D721Med (cell line): ENCODE measurements around the gene APPL2.

Source experiments
- DNase-seq: peaks from one replicate; pipeline ENCODE4 v3.0.0; 2011; ENCODE audit warnings: low spot score; ENCODE audit not compliant: insufficient read length
- FAIRE-seq: peaks from 2 replicates; lab custom pipeline; 2011; peaks lifted over from hg19 to GRCh38; lab: Jason Lieb, UNC
- TF ChIP-seq, protein P1 (sequence below): IDR thresholded peaks from 2 replicates; pipeline ENCODE4 v1.5.1; 2012; ENCODE audit warnings: mild to moderate bottlenecking, control low read depth; ENCODE audit not compliant: insufficient read depth; ENCODE audit errors: missing control alignments

APPL2 gene

DNA sequence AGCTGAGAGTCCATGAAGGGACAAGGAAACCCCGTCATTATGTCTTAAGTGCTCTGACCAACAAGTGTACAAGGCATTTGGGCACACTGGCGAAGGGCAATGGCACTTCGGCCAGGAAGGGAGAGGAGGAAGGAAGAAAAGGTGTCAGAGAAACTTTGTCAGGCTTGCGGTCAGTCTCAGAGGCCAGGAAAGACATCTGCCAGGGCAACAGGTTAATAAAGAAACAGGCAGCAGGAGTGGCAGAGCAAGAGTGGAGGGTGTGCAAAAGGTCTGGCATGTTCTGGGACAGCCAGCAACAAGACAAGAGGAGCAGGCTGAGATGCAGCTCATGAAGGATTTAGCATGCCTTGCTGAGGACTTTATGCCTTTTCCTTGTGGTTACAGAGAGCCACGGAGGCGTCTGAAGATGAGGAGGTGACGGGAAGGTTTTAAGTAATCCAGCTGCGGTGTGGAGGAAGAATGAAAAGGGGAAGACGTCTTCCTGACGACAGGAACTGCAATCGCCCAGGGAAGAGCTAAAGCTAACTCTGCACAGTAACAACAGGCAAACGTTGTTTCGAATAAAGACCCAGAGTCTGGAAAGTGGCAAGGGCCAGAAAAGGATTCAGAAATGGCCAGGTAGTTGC is 13.1 kb downstream of the APPL2 start:
- TF ChIP-seq, protein P1, sequence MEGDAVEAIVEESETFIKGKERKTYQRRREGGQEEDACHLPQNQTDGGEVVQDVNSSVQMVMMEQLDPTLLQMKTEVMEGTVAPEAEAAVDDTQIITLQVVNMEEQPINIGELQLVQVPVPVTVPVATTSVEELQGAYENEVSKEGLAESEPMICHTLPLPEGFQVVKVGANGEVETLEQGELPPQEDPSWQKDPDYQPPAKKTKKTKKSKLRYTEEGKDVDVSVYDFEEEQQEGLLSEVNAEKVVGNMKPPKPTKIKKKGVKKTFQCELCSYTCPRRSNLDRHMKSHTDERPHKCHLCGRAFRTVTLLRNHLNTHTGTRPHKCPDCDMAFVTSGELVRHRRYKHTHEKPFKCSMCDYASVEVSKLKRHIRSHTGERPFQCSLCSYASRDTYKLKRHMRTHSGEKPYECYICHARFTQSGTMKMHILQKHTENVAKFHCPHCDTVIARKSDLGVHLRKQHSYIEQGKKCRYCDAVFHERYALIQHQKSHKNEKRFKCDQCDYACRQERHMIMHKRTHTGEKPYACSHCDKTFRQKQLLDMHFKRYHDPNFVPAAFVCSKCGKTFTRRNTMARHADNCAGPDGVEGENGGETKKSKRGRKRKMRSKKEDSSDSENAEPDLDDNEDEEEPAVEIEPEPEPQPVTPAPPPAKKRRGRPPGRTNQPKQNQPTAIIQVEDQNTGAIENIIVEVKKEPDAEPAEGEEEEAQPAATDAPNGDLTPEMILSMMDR, result no peak
- FAIRE-seq (no peak), DNase-seq (no peak)

DNA sequence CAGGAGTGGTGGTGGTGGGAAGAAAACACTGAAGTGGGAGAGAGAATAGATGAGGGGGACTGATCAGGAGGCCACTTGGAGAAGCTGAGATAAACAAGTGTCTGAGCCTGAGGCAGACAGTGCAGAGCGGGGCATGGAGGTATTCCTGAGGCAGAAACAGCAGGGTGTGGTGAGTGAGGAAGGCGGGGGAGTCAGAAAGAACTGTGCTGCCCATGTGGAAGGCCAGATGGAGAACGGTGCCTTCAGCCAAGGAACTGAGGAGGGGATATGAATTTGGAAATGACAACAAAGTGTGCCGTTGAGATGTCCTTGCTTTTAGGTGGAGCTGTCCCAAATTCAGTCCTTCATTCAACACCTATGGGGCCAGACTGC is 13.7 kb downstream of the APPL2 start:
- DNase-seq (no peak), FAIRE-seq (no peak)
- TF ChIP-seq, protein P1, result no peak

DNA sequence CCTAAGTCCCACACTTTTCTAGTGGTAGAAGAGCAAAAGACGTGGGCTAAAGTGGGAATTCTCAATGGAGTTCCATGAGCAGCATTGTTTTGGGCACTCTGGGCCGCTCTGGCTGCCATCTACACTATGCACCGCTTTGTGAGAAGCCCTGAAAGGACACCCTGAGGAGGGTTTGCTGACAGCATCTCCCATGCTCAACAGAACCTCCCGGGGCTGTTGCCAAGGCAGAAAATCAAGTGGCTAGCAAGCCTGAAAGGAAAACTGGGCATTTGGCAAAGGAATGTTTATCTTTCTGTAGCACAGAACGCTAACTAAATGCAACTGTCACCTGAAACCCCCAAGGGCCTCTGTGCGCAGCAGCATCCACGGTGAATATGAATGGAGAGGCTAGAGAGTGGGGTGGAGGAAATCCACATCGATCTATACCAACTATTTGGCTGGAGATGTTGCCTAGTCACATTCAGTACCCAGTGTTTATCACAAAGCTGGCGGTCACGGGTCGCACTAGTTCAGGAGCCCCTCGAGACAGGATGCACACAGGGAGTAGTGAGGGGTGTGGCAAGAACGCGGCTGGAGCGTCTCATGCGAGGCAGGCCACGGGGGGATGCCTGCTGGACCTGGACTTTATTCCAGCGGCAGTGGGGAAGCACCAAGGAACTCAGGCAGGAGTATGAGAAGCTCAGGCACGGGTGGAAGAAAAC is 14.2 kb downstream of the APPL2 start:
- DNase-seq (no peak), FAIRE-seq (no peak)
- TF ChIP-seq, protein P1, result no peak

GRCh38 chr12:105220929-105221290 is 15.1 kb downstream of the APPL2 start:
- TF ChIP-seq, protein P1, result no peak
- FAIRE-seq, result no peak
- DNase-seq, result no peak

DNA sequence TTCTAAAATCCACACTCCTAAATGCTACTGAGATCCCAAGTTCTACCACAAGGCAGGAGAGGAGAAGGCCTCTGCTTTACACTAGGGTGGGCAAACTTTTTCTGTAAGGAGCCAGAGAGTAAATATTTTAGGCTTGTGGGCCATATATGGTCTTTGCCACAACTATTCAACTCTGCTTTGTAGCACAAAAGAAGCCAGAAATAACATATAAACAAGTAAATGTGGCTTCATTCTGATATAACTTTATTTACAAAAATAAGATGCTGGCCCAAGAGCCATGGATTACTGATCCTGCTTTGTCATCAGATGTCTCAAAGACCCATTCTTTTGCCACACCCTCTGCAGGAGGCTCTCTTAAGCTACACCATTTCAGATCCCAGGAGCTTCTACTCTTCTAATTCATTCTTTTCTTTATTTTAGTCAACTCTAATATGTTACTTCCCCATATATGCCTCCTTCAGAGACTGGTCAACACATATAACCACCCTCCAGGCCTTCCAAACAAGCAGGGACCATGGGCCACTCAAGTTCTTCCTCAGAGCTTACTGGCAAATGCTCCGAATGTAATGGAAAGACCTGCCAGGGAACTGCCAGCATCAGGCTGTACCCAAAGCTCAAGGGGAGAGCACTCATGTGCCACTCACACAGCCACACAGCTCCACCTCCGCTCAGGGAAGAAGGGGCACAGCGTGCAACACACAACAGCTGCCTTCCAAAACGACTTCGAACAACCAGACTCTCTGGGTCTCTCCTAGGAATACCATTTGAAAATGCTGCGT is 15.6 kb downstream of the APPL2 start:
- TF ChIP-seq, protein P1, result no peak
- FAIRE-seq (no peak), DNase-seq (no peak)

- DNase-seq (no peak), FAIRE-seq (no peak)
- TF ChIP-seq, protein P1, result no peak
These were observed 16.5 kb downstream of the APPL2 start for GRCh38 chr12:105219261-105220028.
